Measurements from ENCODE around the gene KNDC1.

DNA sequence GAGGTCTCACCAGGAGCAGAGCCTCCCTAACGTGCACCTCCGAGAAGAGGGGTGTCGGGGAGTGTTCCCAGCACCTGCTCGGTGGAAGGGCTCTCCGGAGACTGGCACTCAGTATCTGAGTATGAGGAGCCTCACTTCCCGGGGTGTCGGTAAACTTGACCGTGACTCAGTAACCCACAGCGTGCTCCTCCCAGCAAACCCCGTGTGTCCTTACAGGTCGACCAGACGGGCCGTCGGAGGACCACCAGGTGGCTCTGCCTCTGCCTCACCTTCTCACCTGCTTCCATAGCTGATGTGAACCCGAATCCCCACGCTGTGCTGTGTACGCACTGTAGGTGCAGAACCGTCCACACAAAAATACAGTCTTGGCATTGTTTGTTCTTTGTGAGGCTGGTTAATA, 29.0 kb upstream of the KNDC1 start:
- TF ChIP-seq, protein P1, sequence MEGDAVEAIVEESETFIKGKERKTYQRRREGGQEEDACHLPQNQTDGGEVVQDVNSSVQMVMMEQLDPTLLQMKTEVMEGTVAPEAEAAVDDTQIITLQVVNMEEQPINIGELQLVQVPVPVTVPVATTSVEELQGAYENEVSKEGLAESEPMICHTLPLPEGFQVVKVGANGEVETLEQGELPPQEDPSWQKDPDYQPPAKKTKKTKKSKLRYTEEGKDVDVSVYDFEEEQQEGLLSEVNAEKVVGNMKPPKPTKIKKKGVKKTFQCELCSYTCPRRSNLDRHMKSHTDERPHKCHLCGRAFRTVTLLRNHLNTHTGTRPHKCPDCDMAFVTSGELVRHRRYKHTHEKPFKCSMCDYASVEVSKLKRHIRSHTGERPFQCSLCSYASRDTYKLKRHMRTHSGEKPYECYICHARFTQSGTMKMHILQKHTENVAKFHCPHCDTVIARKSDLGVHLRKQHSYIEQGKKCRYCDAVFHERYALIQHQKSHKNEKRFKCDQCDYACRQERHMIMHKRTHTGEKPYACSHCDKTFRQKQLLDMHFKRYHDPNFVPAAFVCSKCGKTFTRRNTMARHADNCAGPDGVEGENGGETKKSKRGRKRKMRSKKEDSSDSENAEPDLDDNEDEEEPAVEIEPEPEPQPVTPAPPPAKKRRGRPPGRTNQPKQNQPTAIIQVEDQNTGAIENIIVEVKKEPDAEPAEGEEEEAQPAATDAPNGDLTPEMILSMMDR (IDR thresholded peaks at IDR 0.05; ENCODE audit: poor library complexity, severe bottlenecking): no peak
- TF ChIP-seq EZH2 (IDR thresholded peaks at IDR 0.05; ENCODE audit: borderline replicate concordance, insufficient read depth, low read length, poor library complexity, severe bottlenecking): no peak
- TF ChIP-seq, protein P2, sequence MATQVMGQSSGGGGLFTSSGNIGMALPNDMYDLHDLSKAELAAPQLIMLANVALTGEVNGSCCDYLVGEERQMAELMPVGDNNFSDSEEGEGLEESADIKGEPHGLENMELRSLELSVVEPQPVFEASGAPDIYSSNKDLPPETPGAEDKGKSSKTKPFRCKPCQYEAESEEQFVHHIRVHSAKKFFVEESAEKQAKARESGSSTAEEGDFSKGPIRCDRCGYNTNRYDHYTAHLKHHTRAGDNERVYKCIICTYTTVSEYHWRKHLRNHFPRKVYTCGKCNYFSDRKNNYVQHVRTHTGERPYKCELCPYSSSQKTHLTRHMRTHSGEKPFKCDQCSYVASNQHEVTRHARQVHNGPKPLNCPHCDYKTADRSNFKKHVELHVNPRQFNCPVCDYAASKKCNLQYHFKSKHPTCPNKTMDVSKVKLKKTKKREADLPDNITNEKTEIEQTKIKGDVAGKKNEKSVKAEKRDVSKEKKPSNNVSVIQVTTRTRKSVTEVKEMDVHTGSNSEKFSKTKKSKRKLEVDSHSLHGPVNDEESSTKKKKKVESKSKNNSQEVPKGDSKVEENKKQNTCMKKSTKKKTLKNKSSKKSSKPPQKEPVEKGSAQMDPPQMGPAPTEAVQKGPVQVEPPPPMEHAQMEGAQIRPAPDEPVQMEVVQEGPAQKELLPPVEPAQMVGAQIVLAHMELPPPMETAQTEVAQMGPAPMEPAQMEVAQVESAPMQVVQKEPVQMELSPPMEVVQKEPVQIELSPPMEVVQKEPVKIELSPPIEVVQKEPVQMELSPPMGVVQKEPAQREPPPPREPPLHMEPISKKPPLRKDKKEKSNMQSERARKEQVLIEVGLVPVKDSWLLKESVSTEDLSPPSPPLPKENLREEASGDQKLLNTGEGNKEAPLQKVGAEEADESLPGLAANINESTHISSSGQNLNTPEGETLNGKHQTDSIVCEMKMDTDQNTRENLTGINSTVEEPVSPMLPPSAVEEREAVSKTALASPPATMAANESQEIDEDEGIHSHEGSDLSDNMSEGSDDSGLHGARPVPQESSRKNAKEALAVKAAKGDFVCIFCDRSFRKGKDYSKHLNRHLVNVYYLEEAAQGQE (IDR thresholded peaks at IDR 0.05; ENCODE audit: borderline replicate concordance): no peak
